ENCODE measurements around the gene PRORP. TPM values are rescaled to one million over a fixed set of nuclear protein-coding genes. Genes with fewer than 3 reads are reported as not detected.

The PRORP gene
- total RNA-seq, 1 donor from 2014 or later, result 22.4 TPM

GRCh38 chr14:35140718-35141581 is 18.6 kb downstream of the PRORP start:
- peak; percentile 54 for TF ChIP-seq CTCF (IDR thresholded peaks at IDR 0.05)
- peak in 1 of 2 donors; percentile 52 for ATAC-seq

GRCh38 chr14:35144029-35144428 is 21.7 kb downstream of the PRORP start:
- ATAC-seq, result no peak
- Histone ChIP-seq H3K9me3 (no peaks in the 10 kb centered on the region), H3K27ac (no peak overlapping the region), H3K4me1 (no peaks in the 10 kb centered on the region), H3K4me3 (no peak overlapping the region), H3K36me3 (peaks cover 8% of the 10 kb centered on the region), H3K27me3 (ENCODE audit: low read depth) (no peaks in the 10 kb centered on the region)
- TF ChIP-seq CTCF (IDR thresholded peaks at IDR 0.05), result no peak
- no peak for DNase-seq
- intact Hi-C loops (cut with DNase I), result loop anchor here (5.0 kb wide), 1 partner anchor 268 kb away; no protein-coding TSS in a partner anchor

More at GRCh38 chr14:35140718-35141581, 18.6 kb downstream of the PRORP start:
- intact Hi-C loops (cut with DNase I), result loop anchor here (5.0 kb wide), 1 partner anchor 271 kb away; no protein-coding TSS in a partner anchor
- Histone ChIP-seq H3K36me3 (peaks cover 14% of the 10 kb centered on the region), H3K9me3 (no peaks in the 10 kb centered on the region), H3K27me3 (ENCODE audit: low read depth) (no peaks in the 10 kb centered on the region), H3K4me3 (no peak overlapping the region), H3K27ac (no peak overlapping the region), H3K4me1 (no peaks in the 10 kb centered on the region)
- DNase-seq, result no peak

GRCh38 chr14:35146711-35147149 is 24.4 kb downstream of the PRORP start:
- no peak for DNase-seq
- H3K9me3 ChIP-seq, result no peaks in the 10 kb centered on the region
- no peak for TF ChIP-seq CTCF (IDR thresholded peaks at IDR 0.05)
- no peaks in the 10 kb centered on the region for H3K36me3 ChIP-seq
- ATAC-seq, result no peak
- H3K27ac ChIP-seq, result no peak overlapping the region
- H3K4me3 ChIP-seq, result no peak overlapping the region
- no peaks in the 10 kb centered on the region for H3K4me1 ChIP-seq
- H3K27me3 ChIP-seq (ENCODE audit: low read depth), result no peaks in the 10 kb centered on the region
- intact Hi-C loops (cut with DNase I), result no loop called here

- no peaks in the 10 kb centered on the region for H3K9me3 ChIP-seq
- no peaks in the 10 kb centered on the region for H3K27me3 ChIP-seq (ENCODE audit: low read depth)
- ATAC-seq (no peak), DNase-seq (no peak)
- no peaks in the 10 kb centered on the region for H3K36me3 ChIP-seq
- H3K27ac ChIP-seq, result no peak overlapping the region
- no peak overlapping the region for H3K4me3 ChIP-seq
- no peak for TF ChIP-seq CTCF (IDR thresholded peaks at IDR 0.05)
- intact Hi-C loops (cut with DNase I), result no loop called here
- no peaks in the 10 kb centered on the region for H3K4me1 ChIP-seq
Observed at GRCh38 chr14:35147186-35147585, 24.8 kb downstream of the PRORP start.

- intact Hi-C loops (cut with DNase I), result no loop called here
- DNase-seq (no peak), ATAC-seq (no peak)
- no peaks in the 10 kb centered on the region for H3K27me3 ChIP-seq (ENCODE audit: low read depth)
- H3K4me3 ChIP-seq, result no peak overlapping the region
- no peaks in the 10 kb centered on the region for H3K4me1 ChIP-seq
- no peaks in the 10 kb centered on the region for H3K9me3 ChIP-seq
- no peak overlapping the region for H3K27ac ChIP-seq
- no peaks in the 10 kb centered on the region for H3K36me3 ChIP-seq
- TF ChIP-seq CTCF (IDR thresholded peaks at IDR 0.05), result no peak
Observed at GRCh38 chr14:35147711-35148110, 25.4 kb downstream of the PRORP start.
